GM04503 (cell line): ENCODE results near the gene CNIH1.

Experiments used
- DNase-seq: peaks from one replicate; pipeline ENCODE4 v3.0.0-alpha.2; 2012; ENCODE audit warnings: low read depth

CNIH1 gene

GRCh38 chr14:54440873-54441868 lies at the start of gene CNIH1:
Gene CNIH1, minus strand, starts transcription at chr14:54441374. Its CDS starts 47 bp downstream, at chr14:54441327.
- peak; percentile 53 for DNase-seq

GRCh38 chr14:54490445-54491175 lies 49.4 kb upstream of the CNIH1 start:
- DNase-seq, result no peak

- no peak for DNase-seq
These were observed 48.7 kb upstream of the CNIH1 start for GRCh38 chr14:54489731-54490444.

- DNase-seq, result no peak
These were observed 48.1 kb upstream of the CNIH1 start for GRCh38 chr14:54489318-54489683.

GRCh38 chr14:54488646-54489317 lies 47.6 kb upstream of the CNIH1 start, which contains the start of gene GMFB:
Gene GMFB, minus strand, starts transcription at chr14:54488980. Its CDS starts 53 bp downstream, at chr14:54488927.
- DNase-seq, result peak; percentile 59

- no peak for DNase-seq
These were observed 47.1 kb upstream of the CNIH1 start for GRCh38 chr14:54488318-54488645.

- no peak for DNase-seq
These were observed 46.6 kb upstream of the CNIH1 start for GRCh38 chr14:54487771-54488170.

GRCh38 chr14:54486685-54487084 lies 45.5 kb upstream of the CNIH1 start:
- no peak for DNase-seq

GRCh38 chr14:54483846-54484245 lies 42.7 kb upstream of the CNIH1 start:
- no peak for DNase-seq

- no peak for DNase-seq
These were observed 42.0 kb upstream of the CNIH1 start for GRCh38 chr14:54483073-54483745.

- DNase-seq, result no peak
These were observed 40.5 kb upstream of the CNIH1 start for GRCh38 chr14:54481695-54482094.

GRCh38 chr14:54480830-54481562 lies 39.8 kb upstream of the CNIH1 start:
- no peak for DNase-seq

- DNase-seq, result no peak
These were observed 37.6 kb upstream of the CNIH1 start for GRCh38 chr14:54478636-54479215.

- DNase-seq, result no peak
These were observed 34.7 kb upstream of the CNIH1 start for GRCh38 chr14:54475911-54476310.

GRCh38 chr14:54475187-54475899 lies 34.2 kb upstream of the CNIH1 start:
- DNase-seq, result no peak

GRCh38 chr14:54474232-54474793 lies 33.1 kb upstream of the CNIH1 start:
- no peak for DNase-seq

- no peak for DNase-seq
These were observed 31.1 kb upstream of the CNIH1 start for GRCh38 chr14:54472315-54472714.

- no peak for DNase-seq
These were observed 30.5 kb upstream of the CNIH1 start for GRCh38 chr14:54471641-54472040.

GRCh38 chr14:54470701-54471100 lies 29.5 kb upstream of the CNIH1 start:
- DNase-seq, result no peak
